IgD-negative memory B cell (primary cell): Measurements from ENCODE around the gene IREB2. TPM values are rescaled to one million over a fixed set of nuclear protein-coding genes. Genes with fewer than 3 reads are reported as not detected.

Source experiments
- polyA plus RNA-seq: library from polyadenylated mRNA; unstranded; fragments of 300-500 nt; fragmentation: Illumina TruSeq; gene quantifications from one replicate; pipeline ENCODE4 v1.2.3, GENCODE V29; 2021

The IREB2 gene
- polyA plus RNA-seq, 1 donor from 2014 or later, result 12.7 TPM

Other genes with a start within 250 kb of the IREB2 start
- gene ACSBG1, start 203.7 kb upstream of the IREB2 start, polyA plus RNA-seq, result not detected
- gene DNAJA4, start 173.7 kb upstream of the IREB2 start, polyA plus RNA-seq, result 4.7 TPM
- 70.8 TPM for gene SKIC8, start 138.6 kb upstream of the IREB2 start, polyA plus RNA-seq
- gene CRABP1, start 97.9 kb upstream of the IREB2 start, polyA plus RNA-seq, result not detected
- gene HYKK, start 69.4 kb downstream of the IREB2 start, polyA plus RNA-seq, result not detected
- gene PSMA4, start 102.2 kb downstream of the IREB2 start, polyA plus RNA-seq, result 169 TPM
- gene CHRNA5, start 127.3 kb downstream of the IREB2 start, polyA plus RNA-seq, result 0.95 TPM
- gene CHRNA3, start 182.8 kb downstream of the IREB2 start, polyA plus RNA-seq, result not detected
- not detected for gene CHRNB4, start 203.0 kb downstream of the IREB2 start, polyA plus RNA-seq